Osteocyte (in vitro differentiated cells): Measurements from ENCODE around the gene PSMC2. TPM values are rescaled to one million over a fixed set of nuclear protein-coding genes. Genes with fewer than 3 reads are reported as not detected.

Experiments used
- DNase-seq: peaks from one replicate; pipeline ENCODE4 v3.0.0; 2021; ENCODE audit warnings: mixed read lengths; ENCODE audit not compliant: unreplicated experiment; ENCODE audit errors: extremely low spot score
- H3K27ac Mint-ChIP-seq: one replicate; pipeline ENCODE4 v1.8.0; 2021; ENCODE audit warnings: mild to moderate bottlenecking, mixed read lengths; ENCODE audit not compliant: unreplicated experiment
- H3K27me3 Mint-ChIP-seq: one replicate; pipeline ENCODE4 v1.8.0; 2021; ENCODE audit warnings: mixed read lengths; ENCODE audit not compliant: unreplicated experiment
- H3K36me3 Mint-ChIP-seq: one replicate; pipeline ENCODE4 v1.8.0; 2021; ENCODE audit warnings: mixed read lengths; ENCODE audit not compliant: unreplicated experiment
- H3K4me1 Mint-ChIP-seq: one replicate; pipeline ENCODE4 v1.8.0; 2021; ENCODE audit warnings: mixed read lengths; ENCODE audit not compliant: unreplicated experiment
- H3K4me3 Mint-ChIP-seq: one replicate; pipeline ENCODE4 v1.8.0; 2021; ENCODE audit warnings: mild to moderate bottlenecking, moderate library complexity, mixed read lengths; ENCODE audit not compliant: unreplicated experiment
- H3K9me3 Mint-ChIP-seq: one replicate; pipeline ENCODE4 v1.8.0; 2021; ENCODE audit warnings: mixed read lengths; ENCODE audit not compliant: unreplicated experiment
- total RNA-seq: library from RNA; stranded (reverse); gene quantifications from 2 replicates; pipeline ENCODE4 v1.2.1, GENCODE V29; 2021
- TF ChIP-seq, protein P1 (sequence below): fragments of 200-600 bp; sonication (generic); IDR thresholded peaks from 2 replicates; pipeline ENCODE4 v1.5.0; 2021; ENCODE audit warnings: antibody characterized with exemption, mild to moderate bottlenecking, moderate library complexity

The PSMC2 gene
- total RNA-seq, 1 donor from 2014 or later = 130 TPM

DNA sequence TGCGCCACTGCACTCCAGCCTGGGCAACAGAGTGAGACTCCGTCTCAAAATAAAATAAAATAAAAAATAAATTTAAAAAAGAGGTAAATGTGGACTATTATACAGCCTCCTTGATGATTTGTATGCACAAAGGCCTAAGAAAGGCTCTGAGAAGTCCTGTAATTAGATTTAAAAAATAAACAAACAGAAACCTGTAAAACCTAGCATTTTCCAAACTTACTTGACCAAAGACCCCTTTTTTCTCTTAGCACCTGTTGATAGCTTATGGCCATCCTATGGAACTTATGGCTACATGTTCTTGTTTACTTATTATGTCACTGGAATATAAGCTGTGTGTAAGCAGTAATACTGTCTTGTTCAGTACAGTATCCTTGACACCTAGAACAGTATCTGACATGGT is 8.6 kb upstream of the PSMC2 start:
- no peaks in the 10 kb centered on the region for H3K9me3 Mint-ChIP-seq
- TF ChIP-seq, protein P1, sequence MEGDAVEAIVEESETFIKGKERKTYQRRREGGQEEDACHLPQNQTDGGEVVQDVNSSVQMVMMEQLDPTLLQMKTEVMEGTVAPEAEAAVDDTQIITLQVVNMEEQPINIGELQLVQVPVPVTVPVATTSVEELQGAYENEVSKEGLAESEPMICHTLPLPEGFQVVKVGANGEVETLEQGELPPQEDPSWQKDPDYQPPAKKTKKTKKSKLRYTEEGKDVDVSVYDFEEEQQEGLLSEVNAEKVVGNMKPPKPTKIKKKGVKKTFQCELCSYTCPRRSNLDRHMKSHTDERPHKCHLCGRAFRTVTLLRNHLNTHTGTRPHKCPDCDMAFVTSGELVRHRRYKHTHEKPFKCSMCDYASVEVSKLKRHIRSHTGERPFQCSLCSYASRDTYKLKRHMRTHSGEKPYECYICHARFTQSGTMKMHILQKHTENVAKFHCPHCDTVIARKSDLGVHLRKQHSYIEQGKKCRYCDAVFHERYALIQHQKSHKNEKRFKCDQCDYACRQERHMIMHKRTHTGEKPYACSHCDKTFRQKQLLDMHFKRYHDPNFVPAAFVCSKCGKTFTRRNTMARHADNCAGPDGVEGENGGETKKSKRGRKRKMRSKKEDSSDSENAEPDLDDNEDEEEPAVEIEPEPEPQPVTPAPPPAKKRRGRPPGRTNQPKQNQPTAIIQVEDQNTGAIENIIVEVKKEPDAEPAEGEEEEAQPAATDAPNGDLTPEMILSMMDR = no peak
- no peak for DNase-seq
- no peaks in the 10 kb centered on the region for H3K27me3 Mint-ChIP-seq
- no peak overlapping the region for H3K4me3 Mint-ChIP-seq
- no peak overlapping the region for H3K27ac Mint-ChIP-seq
- H3K36me3 Mint-ChIP-seq = peaks cover 47% of the 10 kb centered on the region
- H3K4me1 Mint-ChIP-seq = peaks cover 13% of the 10 kb centered on the region

- Mint-ChIP-seq H3K4me1 (peaks cover 17% of the 10 kb centered on the region), H3K27ac (no peak overlapping the region), H3K36me3 (peaks cover 41% of the 10 kb centered on the region), H3K9me3 (no peaks in the 10 kb centered on the region), H3K4me3 (no peak overlapping the region), H3K27me3 (no peaks in the 10 kb centered on the region)
- DNase-seq = no peak
- TF ChIP-seq, protein P1 = no peak
These were observed 6.0 kb upstream of the PSMC2 start for GRCh38 chr7:103341466-103341865.

DNA sequence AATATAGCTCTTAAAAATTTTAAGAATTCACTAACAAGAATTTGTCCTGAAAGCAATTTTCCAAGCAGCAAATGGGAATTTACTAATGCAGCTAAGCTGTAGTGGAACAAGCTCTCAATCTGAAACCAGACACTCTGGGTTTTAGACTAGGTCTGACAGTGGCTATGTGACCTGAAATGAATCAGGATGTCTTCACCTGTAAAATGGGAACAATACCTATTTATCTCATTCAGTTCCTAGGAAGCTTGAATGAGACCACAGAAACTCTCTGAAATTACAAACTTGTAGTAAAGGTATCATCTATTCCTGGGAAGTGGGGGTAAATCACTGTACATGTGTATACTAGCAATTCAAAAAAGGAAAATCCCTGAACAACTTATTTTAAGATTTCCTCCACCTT is 4.1 kb upstream of the PSMC2 start:
- peaks cover 27% of the 10 kb centered on the region for H3K36me3 Mint-ChIP-seq
- H3K27me3 Mint-ChIP-seq = no peaks in the 10 kb centered on the region
- H3K4me1 Mint-ChIP-seq = peaks cover 23% of the 10 kb centered on the region
- DNase-seq = no peak
- TF ChIP-seq, protein P1 = no peak
- peak overlapping the region; percentile 98 for H3K4me3 Mint-ChIP-seq
- no peaks in the 10 kb centered on the region for H3K9me3 Mint-ChIP-seq
- H3K27ac Mint-ChIP-seq = peak overlapping the region; percentile 95

DNA sequence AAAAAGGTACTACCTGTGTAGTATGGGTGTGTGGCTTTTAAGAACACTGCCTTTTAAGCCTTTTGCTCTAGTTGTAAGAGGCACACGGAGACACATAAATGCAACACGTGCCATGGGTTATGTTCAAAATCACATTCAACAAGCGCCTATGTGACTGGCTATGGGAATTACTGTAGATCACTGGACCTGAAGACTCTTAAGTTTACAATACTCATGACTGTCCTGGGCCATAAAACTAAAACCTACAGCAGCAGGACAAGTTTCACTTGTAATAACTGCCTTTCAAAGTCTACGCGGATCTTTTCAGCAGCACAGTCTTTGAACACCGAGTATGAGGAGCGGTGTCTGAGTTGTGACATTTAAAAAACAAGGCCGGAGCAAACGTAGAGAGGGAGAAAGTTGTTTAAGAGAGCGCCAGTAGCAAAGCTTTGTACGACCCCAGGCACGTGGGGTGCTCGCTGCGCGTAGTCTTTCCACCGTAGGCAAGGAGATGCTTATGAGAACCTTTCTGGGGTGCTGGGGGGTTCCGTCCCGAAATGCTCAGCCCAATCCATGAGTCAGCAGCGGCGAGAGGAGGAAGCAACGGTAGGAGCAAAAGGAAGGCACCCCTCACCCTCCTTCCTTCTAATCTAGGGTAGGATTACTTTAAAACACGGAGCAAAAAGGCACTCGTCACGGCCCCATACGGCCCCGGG is 3.5 kb upstream of the PSMC2 start:
- TF ChIP-seq, protein P1 = no peak
- H3K9me3 Mint-ChIP-seq = no peaks in the 10 kb centered on the region
- H3K36me3 Mint-ChIP-seq = peaks cover 27% of the 10 kb centered on the region
- peak overlapping the region; percentile 98 for H3K4me3 Mint-ChIP-seq
- peaks cover 28% of the 10 kb centered on the region for H3K4me1 Mint-ChIP-seq
- H3K27ac Mint-ChIP-seq = peak overlapping the region; percentile 95
- DNase-seq = no peak
- no peaks in the 10 kb centered on the region for H3K27me3 Mint-ChIP-seq

GRCh38 chr7:103344453-103345149 is 2.8 kb upstream of the PSMC2 start, which contains the start of gene DNAJC2:
Gene DNAJC2, minus strand, starts transcription at chr7:103344767. Its CDS starts 145 bp downstream, at chr7:103344622.
- Mint-ChIP-seq H3K27ac (peak within 1 kb of the TSS; percentile 95), H3K4me3 (peak within 1 kb of the TSS; percentile 98), H3K4me1 (peaks cover 34% of the 10 kb centered on the region), H3K36me3 (peaks cover 20% of the 10 kb centered on the region), H3K27me3 (no peaks in the 10 kb centered on the region), H3K9me3 (no peaks in the 10 kb centered on the region)
- DNase-seq = peak; percentile 92
- TF ChIP-seq, protein P1 = no peak
